ENCODE results near the gene HOXC12.

The HOXC12 gene

GRCh38 chr12:53941187-53941586, 13.5 kb upstream of the HOXC12 start:
- DNase-seq = no peak

GRCh38 chr12:53941750-53942149, 13.0 kb upstream of the HOXC12 start:
- no peak for DNase-seq

- no peak for DNase-seq
Measured at GRCh38 chr12:53942467-53942997, 12.2 kb upstream of the HOXC12 start.

- DNase-seq = no peak
Measured at GRCh38 chr12:53944209-53944608, 10.5 kb upstream of the HOXC12 start.

- DNase-seq = no peak
Measured at GRCh38 chr12:53944907-53945847, 9.5 kb upstream of the HOXC12 start.

GRCh38 chr12:53947743-53948142, 7.0 kb upstream of the HOXC12 start:
- DNase-seq = no peak

- no peak for DNase-seq
Measured at GRCh38 chr12:53948650-53949593, 5.8 kb upstream of the HOXC12 start.

GRCh38 chr12:53949631-53950436, 4.9 kb upstream of the HOXC12 start:
- DNase-seq = peak; percentile 12

- no peak for DNase-seq
Measured at GRCh38 chr12:53950437-53950773, 4.3 kb upstream of the HOXC12 start.

- no peak for DNase-seq
Measured at GRCh38 chr12:53950789-53951576, 3.7 kb upstream of the HOXC12 start.

GRCh38 chr12:53951577-53952334, 2.9 kb upstream of the HOXC12 start:
- DNase-seq = no peak

GRCh38 chr12:53952335-53952694, 2.4 kb upstream of the HOXC12 start:
- no peak for DNase-seq

- no peak for DNase-seq
Measured at GRCh38 chr12:53952871-53953734, 1.6 kb upstream of the HOXC12 start.

GRCh38 chr12:53953831-53954693, 641 bp upstream of the HOXC12 start:
- DNase-seq = no peak

GRCh38 chr12:53955036-53955775, 503 bp downstream of the HOXC12 start:
- no peak for DNase-seq

GRCh38 chr12:53955776-53956250, 1.1 kb downstream of the HOXC12 start:
- no peak for DNase-seq

- DNase-seq = no peak
Measured at GRCh38 chr12:53956251-53956887, 1.7 kb downstream of the HOXC12 start.
